GM18870 (cell line): ENCODE data around the gene RPS10.
"Not testable (repeated sequence)": the region's sequence is repeated elsewhere in the genome, so short reads cannot be mapped to it uniquely, and the experiment has no call there.

Experiments
- ATAC-seq: cut with Tn5 transposase; IDR thresholded peaks from one replicate; pipeline ENCODE4 v1.9.1; 2021; ENCODE audit warnings: moderate library complexity; ENCODE audit not compliant: unreplicated experiment

RPS10 gene

GRCh38 chr6:34451192-34451591 lies 25.3 kb upstream of the RPS10 start:
- no peak for ATAC-seq

- no peak for ATAC-seq
These were observed 22.0 kb upstream of the RPS10 start for GRCh38 chr6:34447910-34448309.

GRCh38 chr6:34447386-34447785 lies 21.5 kb upstream of the RPS10 start:
- no peak for ATAC-seq

- no peak for ATAC-seq
These were observed 19.5 kb upstream of the RPS10 start for GRCh38 chr6:34445313-34445860.

GRCh38 chr6:34441526-34441925 lies 15.7 kb upstream of the RPS10 start:
- no peak for ATAC-seq

GRCh38 chr6:34439442-34439841 lies 13.6 kb upstream of the RPS10 start:
- no peak for ATAC-seq

GRCh38 chr6:34438705-34439104 lies 12.8 kb upstream of the RPS10 start:
- ATAC-seq, result no peak

- ATAC-seq, result no peak
These were observed 11.7 kb upstream of the RPS10 start for GRCh38 chr6:34437644-34437970.

- ATAC-seq, result no peak
These were observed 11.2 kb upstream of the RPS10 start for GRCh38 chr6:34436803-34437643.

GRCh38 chr6:34435916-34436315 lies 10.0 kb upstream of the RPS10 start:
- ATAC-seq, result no peak

GRCh38 chr6:34425132-34425497 lies 754 bp downstream of the RPS10 start:
- no peak for ATAC-seq

GRCh38 chr6:34424200-34425131 lies 1.4 kb downstream of the RPS10 start:
- ATAC-seq, result no peak

- ATAC-seq, result no peak
These were observed 2.6 kb downstream of the RPS10 start for GRCh38 chr6:34423254-34423653.

- ATAC-seq, result no peak
These were observed 7.5 kb downstream of the RPS10 start for GRCh38 chr6:34418367-34418766.

GRCh38 chr6:34416877-34417371 lies 8.9 kb downstream of the RPS10 start:
- ATAC-seq, result no peak

GRCh38 chr6:34414999-34415858 lies 10.6 kb downstream of the RPS10 start:
- no peak for ATAC-seq

- no peak for ATAC-seq
These were observed 13.1 kb downstream of the RPS10 start for GRCh38 chr6:34412643-34413214.

- ATAC-seq, result no peak
These were observed 13.9 kb downstream of the RPS10 start for GRCh38 chr6:34412016-34412415.

- ATAC-seq, result not testable (repeated sequence)
These were observed 18.0 kb downstream of the RPS10 start for GRCh38 chr6:34407915-34408314.

- no peak for ATAC-seq
These were observed 29.4 kb downstream of the RPS10 start for GRCh38 chr6:34396518-34396917.
